ENCODE results near the gene MSX2. TPM values are rescaled to one million over a fixed set of nuclear protein-coding genes. Genes with fewer than 3 reads are reported as not detected.
A peak's percentile ranks its signal among the peaks of the same experiment; 100 is the strongest.

MSX2 gene
- total and polyA plus RNA-seq, 2 experiments from 2014 or later, result 0.17 to 0.47 TPM

GRCh38 chr5:174694611-174695010, 29.8 kb upstream of the MSX2 start:
- Histone ChIP-seq H3K4me1 (ENCODE audit: insufficient read depth) (peaks cover 25% of the 10 kb centered on the region), H3K27me3 (ENCODE audit: insufficient read depth) (peaks cover 51% of the 10 kb centered on the region), H3K4me3 (no peak overlapping the region), H2AFZ (no peak overlapping the region; the same call in 1 of the 2 replicates), H3K9me2 (ENCODE audit: insufficient read depth) (no peaks in the 10 kb centered on the region), H3K36me3 (ENCODE audit: insufficient read depth) (no peaks in the 10 kb centered on the region), H3K27ac (ENCODE audit: low read depth) (no peak overlapping the region), H3K4me2 (peak overlapping the region; percentile 76; the same call in 1 of the 2 replicates), H4K20me1 (replicated peaks; ENCODE audit: insufficient read depth) (no peaks in the 10 kb centered on the region), H3K79me2 (replicated peaks; ENCODE audit: insufficient read depth) (no peaks in the 10 kb centered on the region), H3F3A (replicated peaks; ENCODE audit: low read depth) (0 out of 2 replicates have a peak, but pooled peaks cover 12% of the 10 kb centered on the region)
- Mint-ChIP-seq H3K27ac (no peak overlapping the region), H3K4me1 (peaks cover 31% of the 10 kb centered on the region), H3K27me3 (ENCODE audit: insufficient read depth, low read depth, poor library complexity) (peaks cover 44% of the 10 kb centered on the region), H3K9me3 (no peaks in the 10 kb centered on the region), H3K4me3 (no peak overlapping the region), H3K36me3 (ENCODE audit: low read depth) (no peaks in the 10 kb centered on the region)
- TF ChIP-seq REST (IDR thresholded peaks at IDR 0.05; ENCODE audit: unreplicated experiment) (no peak), CTCF (conservative IDR thresholded peaks at IDR 0.05; ENCODE audit: low read depth in 2 of 2) (no peak), POLR2AphosphoS5 (IDR thresholded peaks at IDR 0.05; ENCODE audit: low read depth) (no peak), EZH2phosphoT487 (IDR thresholded peaks at IDR 0.05; ENCODE audit: unreplicated experiment) (no peak), ZNF331 (CRISPR knock-in tag; IDR thresholded peaks at IDR 0.05; ENCODE audit: low read depth) (no peak)
- DNase-seq (ENCODE audit: low spot score) (peak; percentile 14), ATAC-seq (peak; percentile 21)

GRCh38 chr5:174698156-174698555, 26.2 kb upstream of the MSX2 start:
- Mint-ChIP-seq H3K4me3 (no peak overlapping the region), H3K36me3 (ENCODE audit: low read depth) (no peaks in the 10 kb centered on the region), H3K9me3 (no peaks in the 10 kb centered on the region), H3K27me3 (ENCODE audit: insufficient read depth, low read depth, poor library complexity) (peaks cover 25% of the 10 kb centered on the region), H3K27ac (no peak overlapping the region), H3K4me1 (peaks cover 18% of the 10 kb centered on the region)
- Histone ChIP-seq H3K4me1 (ENCODE audit: insufficient read depth) (peaks cover 15% of the 10 kb centered on the region), H4K20me1 (replicated peaks; ENCODE audit: insufficient read depth) (no peaks in the 10 kb centered on the region), H3K4me3 (no peak overlapping the region), H2AFZ (no peak overlapping the region), H3K27ac (ENCODE audit: low read depth) (no peak overlapping the region), H3K27me3 (ENCODE audit: insufficient read depth) (peaks cover 20% of the 10 kb centered on the region), H3K36me3 (ENCODE audit: insufficient read depth) (no peaks in the 10 kb centered on the region), H3F3A (replicated peaks; ENCODE audit: low read depth) (0 out of 2 replicates have a peak, but pooled peaks cover 6% of the 10 kb centered on the region), H3K4me2 (no peak overlapping the region), H3K9me2 (ENCODE audit: insufficient read depth) (no peaks in the 10 kb centered on the region), H3K79me2 (replicated peaks; ENCODE audit: insufficient read depth) (no peaks in the 10 kb centered on the region)
- DNase-seq (ENCODE audit: low spot score) (no peak), ATAC-seq (peak; percentile 79)
- TF ChIP-seq ZNF462 (CRISPR knock-in tag; IDR thresholded peaks at IDR 0.05) (no peak), CTCF (conservative IDR thresholded peaks at IDR 0.05; ENCODE audit: low read depth in 2 of 2) (peak; percentile 25 to 29; a peak in 3 of 4 replicates), POLR2AphosphoS5 (IDR thresholded peaks at IDR 0.05; ENCODE audit: low read depth) (no peak)
